Breast epithelium (tissue), 3 donors: ENCODE results near the gene DUOX2.
"Not testable (repeated sequence)": the region's sequence is repeated elsewhere in the genome, so short reads cannot be mapped to it uniquely, and the experiment has no call there.

ENCODE experiments used
- CTCF ChIP-seq, 3 donors: fragments of 450-650 bp; IDR thresholded peaks; one replicate each; pipeline ENCODE4 v1.5.1; 2016 to 2017; ENCODE audit warnings: antibody characterized with exemption in 3 of 3, mild to moderate bottlenecking in 3 of 3, moderate library complexity in 3 of 3
- POLR2A ChIP-seq: fragments of 450-650 bp; IDR thresholded peaks from one replicate; pipeline ENCODE4 v1.6.1; 2016; ENCODE audit warnings: antibody characterized with exemption, mild to moderate bottlenecking, moderate library complexity

- TF ChIP-seq POLR2A; CTCF (IDR thresholded peaks at IDR 0.05): not testable (repeated sequence)
Measured at GRCh38 chr15:45075440-45076320, 38.3 kb downstream of the DUOX2 start.
